RPMI7951 (cell line): Measurements from ENCODE around the gene SMARCA5. TPM values are rescaled to one million over a fixed set of nuclear protein-coding genes. Genes with fewer than 3 reads are reported as not detected.

Experiments used
- DNase-seq: peaks from one replicate; pipeline ENCODE4 v3.0.0-alpha.2; 2012; ENCODE audit warnings: low read depth
- total RNA-seq: library from RNA; depleted of rRNA; stranded (reverse); fragments of >200 nt; shearing (Covaris generic); gene quantifications from 2 replicates; pipeline ENCODE4 v1.2.3, GENCODE V29; 2014

The SMARCA5 gene
- total RNA-seq, 1 experiment from 2014 or later, result 34.1 TPM

GRCh38 chr4:143531788-143532491, 18.4 kb downstream of the SMARCA5 start:
- DNase-seq, result no peak

GRCh38 chr4:143538979-143539669, 25.6 kb downstream of the SMARCA5 start:
- no peak for DNase-seq

- no peak for DNase-seq
Observed at GRCh38 chr4:143539670-143540023, 26.1 kb downstream of the SMARCA5 start.

GRCh38 chr4:143549928-143550327, 36.4 kb downstream of the SMARCA5 start:
- DNase-seq, result no peak

- DNase-seq, result no peak
Observed at GRCh38 chr4:143554728-143555597, 41.5 kb downstream of the SMARCA5 start.

- DNase-seq, result no peak
Observed at GRCh38 chr4:143555676-143556075, 42.2 kb downstream of the SMARCA5 start.

- DNase-seq, result no peak
Observed at GRCh38 chr4:143558286-143558685, 44.8 kb downstream of the SMARCA5 start.

GRCh38 chr4:143558823-143559756, 45.6 kb downstream of the SMARCA5 start:
- peak; percentile 42 for DNase-seq

- no peak for DNase-seq
Observed at GRCh38 chr4:143559757-143560147, 46.2 kb downstream of the SMARCA5 start.

GRCh38 chr4:143564472-143564871, 51.0 kb downstream of the SMARCA5 start:
- no peak for DNase-seq

- no peak for DNase-seq
Observed at GRCh38 chr4:143575331-143575730, 61.8 kb downstream of the SMARCA5 start.

- DNase-seq, result no peak
Observed at GRCh38 chr4:143581331-143581946, 67.9 kb downstream of the SMARCA5 start.

- DNase-seq, result no peak
Observed at GRCh38 chr4:143585548-143585947, 72.0 kb downstream of the SMARCA5 start.

- DNase-seq, result no peak
Observed at GRCh38 chr4:143586080-143586479, 72.6 kb downstream of the SMARCA5 start.

- DNase-seq, result peak; percentile 1
Observed at GRCh38 chr4:143587703-143588102, 74.2 kb downstream of the SMARCA5 start.

- no peak for DNase-seq
Observed at GRCh38 chr4:143597276-143597675, 83.8 kb downstream of the SMARCA5 start.

GRCh38 chr4:143598816-143599215, 85.3 kb downstream of the SMARCA5 start:
- DNase-seq, result no peak

- no peak for DNase-seq
Observed at GRCh38 chr4:143599827-143600226, 86.3 kb downstream of the SMARCA5 start.

GRCh38 chr4:143606480-143606879, 93.0 kb downstream of the SMARCA5 start:
- no peak for DNase-seq
